GM12878 (cell line): Measurements from ENCODE around the gene STX7. TPM values are rescaled to one million over a fixed set of nuclear protein-coding genes. Genes with fewer than 3 reads are reported as not detected.

Experiments used
- ATAC-seq: fragments of 200-7000 bp; cut with Tn5 transposase; 3 replicates; pipeline ENCODE4 v1.9.1; 2020; ENCODE audit warnings: mild to moderate bottlenecking, moderate library complexity
- BruUV-seq: library from RNA; stranded (reverse); fragments of 400-500 nt; replicated peaks from 2 replicates; lab custom pipeline; 2021; lab: Mats Ljungman, UMichigan
- CTCF ChIA-PET: fragments of 300-600 bp; sonication (Branson Sonifier 250); formaldehyde crosslinking; extraction: SDS; loops from one replicate; lab custom pipeline; 2021; ENCODE audit warnings: inconsistent platforms; lab: Yijun Ruan, JAX
- POLR2A ChIA-PET: fragments of 350-600 bp; formaldehyde crosslinking; extraction: SDS; loops from one replicate; lab custom pipeline; 2021; ENCODE audit warnings: inconsistent platforms; lab: Charles Lee
- RAD21 ChIA-PET: fragments of 300-600 bp; sonication (Branson Sonifier 250); formaldehyde crosslinking; loops from one replicate; lab custom pipeline; 2023; ENCODE audit warnings: antibody characterized with exemption; ENCODE audit not compliant: unreplicated experiment; lab: Charles Lee
- SMC1A ChIA-PET: fragments of 300-600 bp; sonication (Branson Sonifier 250); formaldehyde crosslinking; loops from one replicate; lab custom pipeline; 2023; ENCODE audit not compliant: unreplicated experiment, uncharacterized antibody; lab: Charles Lee
- DNase-seq: peaks from one replicate; pipeline ENCODE4 v3.0.0-alpha.2; 2011; ENCODE audit warnings: low read depth, low spot score
- FAIRE-seq: peaks from 3 replicates; lab custom pipeline; 2011; peaks lifted over from hg19 to GRCh38; lab: Jason Lieb, UNC
- H2AFZ ChIP-seq: 2 replicates; pipeline ENCODE4 v1.6.0; 2011; ENCODE audit warnings: low read depth, low read length, control low read depth; ENCODE audit not compliant: control insufficient read depth
- H3K27ac ChIP-seq: 2 replicates; pipeline ENCODE4 v1.5.1; 2011; ENCODE audit warnings: control low read depth; ENCODE audit not compliant: control insufficient read depth, insufficient read depth
- H3K27me3 ChIP-seq, 2 experiments: replicated peaks in 1 of 2; 2 replicates each; pipeline versions ENCODE4 v1.6.0 to v1.6.1; 2011; ENCODE audit warnings: low read length in 1 of 2; ENCODE audit not compliant: control insufficient read depth in 2 of 2, insufficient read depth in 2 of 2
- H3K36me3 ChIP-seq, 2 experiments: 2 replicates each; pipeline ENCODE4 v1.5.1; 2011; ENCODE audit warnings: low read length in 1 of 2; ENCODE audit not compliant: control insufficient read depth in 2 of 2, insufficient read depth in 2 of 2
- H3K4me1 ChIP-seq: 2 replicates; pipeline ENCODE4 v1.6.1; 2011; ENCODE audit warnings: mild to moderate bottlenecking, low read length, moderate library complexity, mixed read lengths; ENCODE audit not compliant: control insufficient read depth, insufficient read depth
- H3K4me2 ChIP-seq: 2 replicates; pipeline ENCODE4 v1.6.0; 2011; ENCODE audit warnings: control low read depth; ENCODE audit not compliant: control insufficient read depth, insufficient read depth
- H3K4me3 ChIP-seq: fragments of 200-600 bp; sonication (generic); 2 replicates; pipeline ENCODE4 v1.5.1; 2016
- H3K79me2 ChIP-seq: 2 replicates; pipeline ENCODE4 v1.6.0; 2011; ENCODE audit warnings: low read length; ENCODE audit not compliant: control insufficient read depth, insufficient read depth
- H3K9ac ChIP-seq: 2 replicates; pipeline ENCODE4 v1.8.0; 2011; ENCODE audit warnings: low read length, control low read depth, mixed read lengths; ENCODE audit not compliant: control insufficient read depth, insufficient read depth
- H3K9me3 ChIP-seq: replicated peaks from 3 replicates; pipeline ENCODE4 v1.5.1; 2011; ENCODE audit warnings: mild to moderate bottlenecking, low read length; ENCODE audit not compliant: control insufficient read depth, insufficient read depth
- H4K20me1 ChIP-seq: 2 replicates; pipeline ENCODE4 v1.6.0; 2011; ENCODE audit not compliant: control insufficient read depth, insufficient read depth
- BCL11A ChIP-seq: IDR thresholded peaks from 2 replicates; pipeline ENCODE4 v1.6.1; 2011; ENCODE audit warnings: low read depth, low read length
- CEBPB ChIP-seq, 2 experiments: fragments of 150-350 bp in 1 of 2; IDR thresholded peaks; 2 replicates each; pipeline ENCODE4 v1.6.1; 2012 to 2014; ENCODE audit warnings: low read depth in 2 of 2, low read length in 2 of 2, borderline replicate concordance in 1 of 2, inconsistent platforms in 1 of 2
- CREM ChIP-seq: IDR thresholded peaks from 2 replicates; pipeline ENCODE4 v1.6.1; 2014; ENCODE audit warnings: antibody characterized with exemption, low read depth
- EED ChIP-seq: sonication (generic); IDR thresholded peaks from 2 replicates; pipeline ENCODE4 v1.6.1; 2016; ENCODE audit warnings: antibody characterized with exemption, low read depth
- ETV6 ChIP-seq, 2 experiments: fragments of 450-650 bp in 1 of 2; IDR thresholded peaks in 1 of 2; conservative IDR thresholded peaks in 1 of 2; 2 replicates each; pipeline ENCODE4 v1.6.1; 2014; ENCODE audit warnings: antibody characterized with exemption in 1 of 2, borderline replicate concordance in 1 of 2, low read depth in 1 of 2, mild to moderate bottlenecking in 1 of 2, moderate library complexity in 1 of 2
- GABPA ChIP-seq: IDR thresholded peaks from 2 replicates; pipeline ENCODE4 v1.6.1; 2014; ENCODE audit warnings: antibody characterized with exemption, low read depth, mild to moderate bottlenecking, inconsistent platforms
- IKZF1 ChIP-seq: fragments of 450-650 bp; conservative IDR thresholded peaks from 2 replicates; pipeline ENCODE4 v1.6.1; 2017; ENCODE audit warnings: antibody characterized with exemption, mild to moderate bottlenecking
- IRF4 ChIP-seq: IDR thresholded peaks from 2 replicates; pipeline ENCODE4 v1.6.1; 2011; ENCODE audit warnings: low read depth, low read length
- MEF2A ChIP-seq: IDR thresholded peaks from 2 replicates; pipeline ENCODE4 v1.6.1; 2011; ENCODE audit warnings: low read depth, mild to moderate bottlenecking, low read length, moderate library complexity; ENCODE audit not compliant: insufficient read depth
- MEF2B ChIP-seq: fragments of 450-650 bp; IDR thresholded peaks from 2 replicates; pipeline ENCODE4 v1.6.1; 2018; ENCODE audit warnings: mild to moderate bottlenecking, moderate library complexity; ENCODE audit not compliant: partially characterized antibody, poor library complexity, severe bottlenecking
- MTA2 ChIP-seq: fragments of 450-650 bp; IDR thresholded peaks from 2 replicates; pipeline ENCODE4 v1.6.1; 2016; ENCODE audit warnings: low read depth, mild to moderate bottlenecking, moderate library complexity
- NFIC ChIP-seq: IDR thresholded peaks from 2 replicates; pipeline ENCODE4 v1.6.1; 2012; ENCODE audit warnings: low read depth, mild to moderate bottlenecking, inconsistent platforms, low read length, moderate library complexity
- PKNOX1 ChIP-seq: fragments of 450-650 bp; IDR thresholded peaks from 2 replicates; pipeline ENCODE4 v1.6.1; 2016; ENCODE audit warnings: mild to moderate bottlenecking
- RELB ChIP-seq: fragments of 450-650 bp; IDR thresholded peaks from 2 replicates; pipeline ENCODE4 v1.6.1; 2017; ENCODE audit warnings: low read depth, mild to moderate bottlenecking, moderate library complexity
- RUNX3 ChIP-seq: IDR thresholded peaks from 2 replicates; pipeline ENCODE4 v1.6.1; 2012; ENCODE audit warnings: low read length, inconsistent platforms
- SPI1 ChIP-seq: IDR thresholded peaks from 2 replicates; pipeline ENCODE4 v1.6.1; 2011; ENCODE audit warnings: low read depth, mild to moderate bottlenecking, low read length, moderate library complexity, borderline replicate concordance; ENCODE audit not compliant: insufficient read depth
- TCF7 ChIP-seq: IDR thresholded peaks from 2 replicates; pipeline ENCODE4 v1.6.1; 2014; ENCODE audit warnings: antibody characterized with exemption, borderline replicate concordance
- YY1 ChIP-seq: IDR thresholded peaks from 2 replicates; pipeline ENCODE4 v1.6.1; 2011; ENCODE audit warnings: low read depth, mild to moderate bottlenecking, low read length
- WGBS: methylation state at CpG from one replicate; pipeline ENCODE4 v1.1.6; 2016; ENCODE audit warnings: low lambda C conversion rate; ENCODE audit not compliant: insufficient replicate concordance, insufficient coverage; ENCODE audit errors: missing lambda C conversion rate; 5-methylcytosine and 5-hydroxymethylcytosine counted together
- in situ Hi-C: fragments of 300-500 bp; cut with MboI; formaldehyde crosslinking; loops from 9 replicates; pipeline ENCODE4 v1.14.3; 2018; ENCODE audit warnings: mixed read lengths
- intact Hi-C: fragments of 100-400 bp; cut with micrococcal nuclease; formaldehyde crosslinking; loops from one replicate; pipeline ENCODE4 v1.14.2; 2022; ENCODE audit not compliant: unreplicated experiment
- polyA plus RNA-seq, 11 experiments: library from polyadenylated mRNA; depleted of rRNA in 4 of 11; unstranded in 6 of 11; stranded (reverse) in 5 of 11; fragments of >200 nt; fragmentation: Nextera tagmentation in 4 of 11; fragmentation: Illumina TruSeq in 1 of 11; extraction: Ambion mirVana in 4 of 11; extraction: Trizol in 1 of 11; gene quantifications; 1 replicate in 1 of 11; 2 replicates in 10 of 11; pipeline versions ENCODE4 v1.2.1 to v1.2.3, GENCODE V29; 2011 to 2016; ENCODE audit warnings: inconsistent platforms in 2 of 11, missing spikeins in 2 of 11, low read depth in 1 of 11
- total RNA-seq, 4 experiments: library from RNA; depleted of rRNA in 3 of 4; stranded (reverse); fragments of >200 nt in 3 of 4; fragmentation: Illumina TruSeq in 1 of 4; extraction: Trizol in 1 of 4; gene quantifications; 2 replicates each; pipeline versions ENCODE4 v1.2.1 to v1.2.3, GENCODE V29; 2013 to 2021

STX7 gene
- total and polyA plus RNA-seq, 10 of the 15 experiments (the other 5 are each of a cell fraction or from before 2014, with no cell fraction given), result 26.5 to 75.5 (median 51.3) TPM

DNA sequence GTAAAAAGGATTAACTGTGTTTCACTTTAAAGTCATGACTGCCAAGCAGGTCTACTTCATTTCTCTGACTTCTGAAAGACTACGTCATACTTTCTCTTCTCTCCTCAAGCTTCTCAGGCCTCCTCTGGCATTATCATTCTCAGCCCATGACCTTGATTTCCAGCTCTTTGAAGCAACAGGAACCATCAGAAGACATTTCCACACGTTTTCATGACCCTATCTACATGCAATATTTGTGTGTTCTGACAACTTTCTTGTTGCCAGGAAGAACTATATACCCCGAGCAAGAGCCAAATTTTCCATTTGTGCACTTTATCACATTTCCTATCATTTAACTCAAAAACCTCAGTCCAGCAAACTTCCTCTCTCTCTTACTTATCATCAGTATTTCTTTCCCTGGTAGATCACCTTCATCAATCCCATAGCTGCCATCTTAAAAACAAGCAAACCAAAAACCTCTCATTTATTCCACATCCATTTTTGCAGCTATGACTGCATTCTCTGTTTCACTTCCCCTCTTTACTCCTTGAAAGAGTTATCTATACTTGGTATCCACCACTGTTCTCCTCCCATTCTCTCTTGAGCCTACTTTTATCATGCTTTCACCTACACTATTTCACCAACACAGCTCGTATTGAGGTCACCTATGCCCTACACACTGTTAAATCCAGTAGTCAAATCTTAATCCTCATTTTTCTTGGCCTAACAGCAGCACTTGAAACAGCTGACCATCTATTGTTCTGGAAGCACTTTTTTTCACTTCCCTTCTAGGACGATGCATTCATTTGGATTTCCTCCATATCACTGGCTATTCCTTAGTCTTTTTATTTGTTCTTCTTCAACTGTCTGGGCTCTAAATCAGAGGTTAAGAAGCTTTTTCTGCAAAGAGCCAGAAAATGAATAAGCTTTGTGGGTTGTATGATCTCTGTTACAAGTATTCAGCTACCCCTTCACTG is 47.1 kb downstream of the STX7 start:
- 42% methylated on average over 5 of the region's 5 CpGs for WGBS
- ATAC-seq (peak; percentile 94), DNase-seq (no peak), FAIRE-seq (peak; percentile 75)
- H3K4me2 ChIP-seq, result peak overlapping the region; percentile 13; the same call in 1 of the 2 replicates
- ChIA-PET CTCF (interaction anchor here (1.4 to 3.2 kb wide), 4 partner anchors 10 to 186 kb away, joined by 7 to 16 read pairs (median 10); no protein-coding TSS in a partner anchor), SMC1A (interaction anchor here (0.8 to 2.2 kb wide), 9 partner anchors 9 to 186 kb away, joined by 3 to 12 read pairs (median 4); no protein-coding TSS in a partner anchor), POLR2A (no interaction called here), RAD21 (interaction anchor here (0.8 to 1.0 kb wide), 2 partner anchors 19 to 186 kb away, joined by 3 read pairs; no protein-coding TSS in a partner anchor)
- in situ Hi-C loops, result no loop called here
- H3K27me3 ChIP-seq, result no peaks in the 10 kb centered on the region
- no peaks in the 10 kb centered on the region; the same call in 2 of the 3 replicates for H3K9me3 ChIP-seq
- no peak overlapping the region for H2AFZ ChIP-seq
- no peak overlapping the region for H3K9ac ChIP-seq
- H3K4me3 ChIP-seq, result no peak overlapping the region
- intact Hi-C loops, result loop anchor here (1.0 kb wide), 1 partner anchor 10 kb away; no protein-coding TSS in a partner anchor
- no peaks in the 10 kb centered on the region for H4K20me1 ChIP-seq
- H3K36me3 ChIP-seq, result peaks cover 6 to 56% of the 10 kb centered on the region in 2 experiments
- peaks cover 16% of the 10 kb centered on the region for H3K4me1 ChIP-seq
- peak overlapping the region; percentile 40; the same call in 1 of the 2 replicates for H3K27ac ChIP-seq
- H3K79me2 ChIP-seq, result no peaks in the 10 kb centered on the region
- no TSS peak for BruUV-seq
- TF ChIP-seq PKNOX1 (no peak), IRF4 (peak; percentile 92), MEF2B (peak; percentile 36), RELB (peak; percentile 39; the same call in 1 of the 2 replicates), YY1 (peak; percentile 61; the same call in 1 of the 2 replicates), CEBPB (IDR thresholded peaks at IDR 0.05; ENCODE audit: borderline replicate concordance in 1 of 2, low read depth in 2 of 2, low read length in 2 of 2) (peak in 1 of 2 experiments; percentile 15; a peak in 1 of 4 replicates), MEF2A (peak; percentile 75), CREM (peak; percentile 40; the same call in 1 of the 2 replicates), BCL11A (peak; percentile 69; the same call in 1 of the 2 replicates), RUNX3 (peak; percentile 82), GABPA (no peak), TCF7 (no peak), MTA2 (peak; percentile 76), SPI1 (peak; percentile 96), NFIC (peak; percentile 77; the same call in 1 of the 2 replicates), EED (peak; percentile 64), ETV6 (conservative IDR thresholded peaks at IDR 0.05 in 1 of 2, IDR thresholded peaks at IDR 0.05 in 1 of 2; ENCODE audit: borderline replicate concordance in 1 of 2, low read depth in 1 of 2) (no peak), IKZF1 (peak; percentile 69)
